Mesenchymal stem cell (in vitro differentiated cells and primary cell): ENCODE measurements around the gene CPZ.

Experiments
- DNase-seq: peaks from one replicate; pipeline ENCODE4 v3.0.0-alpha.2; 2013
- H2AFZ ChIP-seq: one replicate; pipeline ENCODE4 v1.6.1; 2013; ENCODE audit warnings: low read depth, mild to moderate bottlenecking, control low read depth, inconsistent platforms, low read length, moderate library complexity
- H2AK5ac ChIP-seq: 2 replicates; pipeline ENCODE4 v1.6.1; 2013; ENCODE audit warnings: low read length, moderate library complexity, mild to moderate bottlenecking, inconsistent platforms; ENCODE audit not compliant: severe bottlenecking
- H2BK120ac ChIP-seq: one replicate; pipeline ENCODE4 v1.6.1; 2013; ENCODE audit warnings: low read depth, mild to moderate bottlenecking, inconsistent platforms, low read length, moderate library complexity
- H2BK12ac ChIP-seq, 2 experiments: one replicate each; pipeline ENCODE4 v1.6.1; 2013; ENCODE audit warnings: inconsistent platforms in 2 of 2, low read length in 2 of 2, mild to moderate bottlenecking in 2 of 2, moderate library complexity in 2 of 2, control low read depth in 1 of 2
- H2BK15ac ChIP-seq: one replicate; pipeline ENCODE4 v1.6.1; 2013; ENCODE audit warnings: mild to moderate bottlenecking, low read depth, inconsistent platforms; ENCODE audit not compliant: poor library complexity, severe bottlenecking
- H2BK5ac ChIP-seq: 2 replicates; pipeline ENCODE4 v1.6.1; 2013; ENCODE audit warnings: low read depth, mild to moderate bottlenecking, low read length, control low read depth, inconsistent platforms; ENCODE audit not compliant: poor library complexity, severe bottlenecking
- H3K14ac ChIP-seq, 2 experiments: one replicate each; pipeline ENCODE4 v1.6.1; 2013; ENCODE audit warnings: inconsistent platforms in 2 of 2, low read length in 2 of 2, control low read depth in 1 of 2, mild to moderate bottlenecking in 1 of 2, moderate library complexity in 1 of 2
- H3K18ac ChIP-seq, 2 experiments: one replicate each; pipeline ENCODE4 v1.6.1; 2013; ENCODE audit warnings: inconsistent platforms in 2 of 2, low read length in 2 of 2, control low read depth in 1 of 2, low read depth in 1 of 2, mild to moderate bottlenecking in 1 of 2
- H3K23ac ChIP-seq, 2 experiments: one replicate each; pipeline ENCODE4 v1.6.1; 2013; ENCODE audit warnings: inconsistent platforms in 2 of 2, low read length in 2 of 2, mild to moderate bottlenecking in 2 of 2, moderate library complexity in 2 of 2, control low read depth in 1 of 2
- H3K27ac ChIP-seq: 2 replicates; pipeline ENCODE4 v1.5.1; 2013; ENCODE audit warnings: mild to moderate bottlenecking, moderate library complexity, low read length, control low read depth, inconsistent platforms; ENCODE audit not compliant: poor library complexity, severe bottlenecking
- H3K27me3 ChIP-seq, 2 experiments: 2 replicates each; pipeline versions ENCODE4 v1.6.1 to v1.7.0; 2013; ENCODE audit warnings: low read length in 2 of 2, mild to moderate bottlenecking in 2 of 2, moderate library complexity in 2 of 2, control low read depth in 1 of 2, inconsistent platforms in 1 of 2; ENCODE audit not compliant: control insufficient read depth in 1 of 2, insufficient read depth in 1 of 2
- H3K36me3 ChIP-seq, 2 experiments: 2 replicates each; pipeline versions ENCODE4 v1.6.1 to v1.7.0; 2013; ENCODE audit warnings: low read length in 2 of 2, control low read depth in 1 of 2, inconsistent platforms in 1 of 2, low read depth in 1 of 2, mild to moderate bottlenecking in 1 of 2; ENCODE audit not compliant: insufficient read depth in 2 of 2, control insufficient read depth in 1 of 2
- H3K4ac ChIP-seq, 2 experiments: one replicate each; pipeline ENCODE4 v1.6.1; 2013; ENCODE audit warnings: inconsistent platforms in 2 of 2, low read length in 2 of 2, mild to moderate bottlenecking in 2 of 2, moderate library complexity in 2 of 2, control low read depth in 1 of 2, low read depth in 1 of 2
- H3K4me1 ChIP-seq: 2 replicates; pipeline ENCODE4 v1.6.1; 2013; ENCODE audit warnings: low read depth, low read length, control low read depth; ENCODE audit not compliant: control insufficient read depth, insufficient read depth
- H3K4me2 ChIP-seq: 2 replicates; pipeline ENCODE4 v1.6.1; 2013; ENCODE audit warnings: low read length, mild to moderate bottlenecking, inconsistent platforms; ENCODE audit not compliant: poor library complexity, severe bottlenecking
- H3K4me3 ChIP-seq, 2 experiments: 2 replicates each; pipeline versions ENCODE4 v1.5.1 to v1.7.0; 2013; ENCODE audit warnings: low read length in 2 of 2, mild to moderate bottlenecking in 2 of 2, control low read depth in 1 of 2, low read depth in 1 of 2; ENCODE audit not compliant: insufficient read depth in 1 of 2
- H3K79me1 ChIP-seq: replicated peaks from 2 replicates; pipeline ENCODE4 v1.6.1; 2013; ENCODE audit warnings: mild to moderate bottlenecking, control low read depth, low read length, inconsistent platforms; ENCODE audit not compliant: poor library complexity, severe bottlenecking
- H3K9ac ChIP-seq: 2 replicates; pipeline ENCODE4 v1.7.0; 2013; ENCODE audit warnings: mild to moderate bottlenecking, low read length, moderate library complexity
- H3K9me3 ChIP-seq: 2 replicates; pipeline ENCODE4 v1.7.0; 2013; ENCODE audit warnings: mild to moderate bottlenecking, low read length; ENCODE audit not compliant: control insufficient read depth
- H4K8ac ChIP-seq: one replicate; pipeline ENCODE4 v1.6.1; 2013; ENCODE audit warnings: inconsistent platforms, mild to moderate bottlenecking, low read length, moderate library complexity
- H4K91ac ChIP-seq: one replicate; pipeline ENCODE4 v1.6.1; 2013; ENCODE audit warnings: mild to moderate bottlenecking, low read length, inconsistent platforms
- WGBS: methylation state at CpG from one replicate; pipeline ENCODE4 v1.1.7; 2013; ENCODE audit warnings: mixed read lengths; 5-methylcytosine and 5-hydroxymethylcytosine counted together

The CPZ gene

GRCh38 chr4:8552024-8552423 lies 40.5 kb upstream of the CPZ start:
- no peak overlapping the region for H3K4me3 ChIP-seq
- 84% methylated on average over 4 of the region's 4 CpGs for WGBS
- H2BK5ac ChIP-seq: no peak overlapping the region
- H2BK120ac ChIP-seq: no peak overlapping the region
- H4K8ac ChIP-seq: no peak overlapping the region
- no peak overlapping the region for H4K91ac ChIP-seq
- peaks cover 12 to 25% of the 10 kb centered on the region in 2 experiments for H3K27me3 ChIP-seq
- H3K36me3 ChIP-seq: no peaks in the 10 kb centered on the region
- no peak overlapping the region for H3K23ac ChIP-seq
- H3K18ac ChIP-seq: no peak overlapping the region
- no peak overlapping the region for H2AK5ac ChIP-seq
- no peak overlapping the region for H3K4me2 ChIP-seq
- no peak overlapping the region for H2AFZ ChIP-seq
- no peak for DNase-seq
- H3K4ac ChIP-seq: no peak overlapping the region
- H3K27ac ChIP-seq: no peak overlapping the region
- H3K9ac ChIP-seq: no peak overlapping the region
- H3K79me1 ChIP-seq: no peaks in the 10 kb centered on the region
- H3K14ac ChIP-seq: no peak overlapping the region
- peaks cover 5% of the 10 kb centered on the region for H3K9me3 ChIP-seq
- peaks cover 3% of the 10 kb centered on the region for H3K4me1 ChIP-seq
- no peak overlapping the region for H2BK15ac ChIP-seq
- no peak overlapping the region for H2BK12ac ChIP-seq

DNA sequence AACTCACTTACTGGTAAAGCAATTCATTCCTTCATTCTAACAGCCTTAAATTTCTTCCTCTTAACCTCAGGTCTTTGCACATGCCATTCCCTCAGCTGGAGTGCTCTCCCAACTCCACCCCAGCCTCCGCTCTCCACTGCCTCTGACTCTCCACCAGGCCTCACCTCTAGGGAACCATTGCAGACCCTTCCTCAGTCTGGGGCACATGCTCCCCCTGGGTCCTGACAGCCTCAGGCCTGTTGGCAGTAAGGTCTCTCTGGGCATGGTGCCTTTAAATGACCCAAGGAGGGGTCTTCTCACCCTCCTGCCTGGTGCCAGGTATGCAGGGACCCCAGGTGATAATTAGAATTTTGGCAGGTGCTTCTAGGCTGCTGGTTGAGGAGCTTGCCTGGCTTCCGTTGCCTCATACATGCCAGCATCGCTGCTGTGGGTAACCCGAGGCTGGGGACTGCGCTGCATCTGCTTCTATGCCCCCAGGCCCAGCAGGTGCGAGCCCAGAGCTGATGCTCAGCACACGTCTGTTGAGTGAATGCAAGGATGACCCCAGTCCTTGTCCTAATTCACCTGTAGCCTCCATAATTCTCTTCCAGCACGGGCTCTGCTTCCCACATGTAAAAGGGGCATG lies 39.9 kb upstream of the CPZ start:
- H2BK5ac ChIP-seq: no peak overlapping the region
- H3K4me1 ChIP-seq: peaks cover 2% of the 10 kb centered on the region
- H2BK12ac ChIP-seq: no peak overlapping the region
- H3K9ac ChIP-seq: no peak overlapping the region
- no peak overlapping the region for H2BK120ac ChIP-seq
- peaks cover 12 to 28% of the 10 kb centered on the region in 2 experiments for H3K27me3 ChIP-seq
- H3K14ac ChIP-seq: no peak overlapping the region
- H4K8ac ChIP-seq: no peak overlapping the region
- H3K79me1 ChIP-seq: no peaks in the 10 kb centered on the region
- no peak overlapping the region for H3K18ac ChIP-seq
- 79% methylated on average over 8 of the region's 8 CpGs for WGBS
- H3K36me3 ChIP-seq: no peaks in the 10 kb centered on the region
- no peak overlapping the region for H2AFZ ChIP-seq
- H4K91ac ChIP-seq: no peak overlapping the region
- no peak overlapping the region for H2BK15ac ChIP-seq
- H2AK5ac ChIP-seq: no peak overlapping the region
- H3K9me3 ChIP-seq: peaks cover 5% of the 10 kb centered on the region
- H3K23ac ChIP-seq: no peak overlapping the region
- H3K27ac ChIP-seq: no peak overlapping the region
- no peak overlapping the region for H3K4me3 ChIP-seq
- no peak overlapping the region for H3K4ac ChIP-seq
- H3K4me2 ChIP-seq: no peak overlapping the region
- no peak for DNase-seq

- Histone ChIP-seq H2BK5ac (no peak overlapping the region), H3K4me1 (peaks cover 7% of the 10 kb centered on the region), H2BK120ac (no peak overlapping the region), H4K91ac (no peak overlapping the region), H4K8ac (no peak overlapping the region), H2AK5ac (no peak overlapping the region), H3K36me3 (no peaks in the 10 kb centered on the region), H3K79me1 (no peaks in the 10 kb centered on the region), H2AFZ (no peak overlapping the region), H3K4me3 (no peak overlapping the region), H3K9ac (no peak overlapping the region), H3K23ac (no peak overlapping the region), H3K27ac (no peak overlapping the region), H3K27me3 (peaks cover 12 to 30% of the 10 kb centered on the region in 2 experiments), H2BK12ac (no peak overlapping the region), H3K9me3 (peaks cover 5% of the 10 kb centered on the region), H3K18ac (no peak overlapping the region), H2BK15ac (no peak overlapping the region), H3K4ac (no peak overlapping the region), H3K4me2 (no peak overlapping the region), H3K14ac (no peak overlapping the region)
- no peak for DNase-seq
- WGBS: 90% methylated on average over 8 of the region's 8 CpGs
Observed at GRCh38 chr4:8553216-8553615, 39.3 kb upstream of the CPZ start.

GRCh38 chr4:8553991-8554405 lies 38.6 kb upstream of the CPZ start:
- H3K18ac ChIP-seq: no peak overlapping the region
- H3K36me3 ChIP-seq: no peaks in the 10 kb centered on the region
- no peak overlapping the region for H3K9ac ChIP-seq
- peaks cover 12 to 30% of the 10 kb centered on the region in 2 experiments for H3K27me3 ChIP-seq
- H2BK15ac ChIP-seq: no peak overlapping the region
- no peak overlapping the region for H3K4ac ChIP-seq
- H4K91ac ChIP-seq: no peak overlapping the region
- no peak overlapping the region for H3K27ac ChIP-seq
- H2AFZ ChIP-seq: no peak overlapping the region
- no peak overlapping the region for H3K4me3 ChIP-seq
- H3K4me1 ChIP-seq: peaks cover 12% of the 10 kb centered on the region
- H3K14ac ChIP-seq: no peak overlapping the region
- no peak overlapping the region for H3K23ac ChIP-seq
- no peaks in the 10 kb centered on the region for H3K79me1 ChIP-seq
- H2AK5ac ChIP-seq: no peak overlapping the region
- H4K8ac ChIP-seq: no peak overlapping the region
- H3K9me3 ChIP-seq: peaks cover 5% of the 10 kb centered on the region
- WGBS: 74% methylated on average over 12 of the region's 12 CpGs
- no peak overlapping the region for H2BK12ac ChIP-seq
- no peak overlapping the region for H3K4me2 ChIP-seq
- H2BK120ac ChIP-seq: no peak overlapping the region
- DNase-seq: no peak
- H2BK5ac ChIP-seq: no peak overlapping the region
